ENCODE data around the gene TBC1D7.

TBC1D7 gene

DNA sequence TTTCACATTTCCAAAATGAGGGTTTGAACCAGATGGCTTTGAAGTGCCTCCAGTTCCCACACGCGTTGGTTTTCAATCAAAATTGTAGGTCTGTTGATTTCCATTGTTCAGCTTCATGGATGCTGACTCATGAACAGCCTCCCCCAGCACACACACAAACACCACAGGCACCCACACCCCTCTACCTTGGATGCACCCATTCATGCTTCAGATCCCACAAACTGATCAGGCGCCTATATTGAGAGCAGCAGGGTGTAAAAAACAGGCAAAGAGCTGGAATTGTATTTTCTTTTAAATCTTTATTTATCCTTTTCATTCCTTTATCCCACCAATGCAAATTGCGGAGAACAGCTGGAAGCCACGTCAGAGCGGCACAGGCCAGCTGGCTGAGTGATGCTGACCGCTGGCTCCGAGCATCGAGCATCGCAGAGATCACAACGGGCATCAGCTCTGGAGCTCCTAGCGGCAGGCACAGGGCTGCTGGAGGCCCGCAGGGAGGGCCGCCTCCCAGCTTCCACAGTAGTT is 29.3 kb upstream of the TBC1D7 start:
- no peak for DNase-seq (ENCODE audit: insufficient read length, low spot score)
- FAIRE-seq, result no peak

DNA sequence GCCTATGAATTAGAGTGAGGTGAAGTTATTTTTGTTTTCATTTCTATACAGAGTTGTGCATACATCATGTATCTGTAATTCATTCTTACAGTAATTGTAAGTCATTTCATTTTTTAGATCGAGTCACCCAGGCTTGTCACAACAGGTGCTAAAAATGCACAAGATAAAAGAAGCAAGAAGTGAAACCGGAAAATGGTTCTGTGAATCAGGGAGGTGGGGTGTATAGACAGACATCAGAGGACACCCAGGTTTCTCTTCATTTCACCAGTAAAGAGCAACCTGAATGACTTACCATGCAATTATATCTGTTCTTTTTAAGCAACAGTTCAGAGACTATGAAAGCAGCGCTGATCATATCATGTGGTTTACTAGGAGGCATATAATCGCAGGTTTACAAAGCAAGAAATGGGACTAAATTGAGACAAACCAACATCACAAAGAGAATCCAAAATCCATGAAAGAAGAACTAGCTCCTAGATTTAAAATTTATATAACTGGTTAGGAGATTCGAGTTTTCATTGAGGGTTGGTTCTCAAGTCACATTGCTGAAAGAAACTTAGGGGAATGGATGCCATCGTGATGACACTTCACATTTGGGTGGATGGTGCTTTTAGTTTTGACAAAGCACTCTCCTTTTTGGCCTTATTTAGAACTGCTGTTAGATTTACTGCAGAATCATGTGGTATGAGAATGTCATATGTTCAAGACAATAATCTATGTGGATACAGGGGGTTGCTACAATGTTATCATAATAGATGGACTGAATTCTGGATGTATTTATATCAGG is 27.9 kb upstream of the TBC1D7 start:
- peak; percentile 88 for FAIRE-seq
- peak; percentile 67 for DNase-seq (ENCODE audit: insufficient read length, low spot score)

DNA sequence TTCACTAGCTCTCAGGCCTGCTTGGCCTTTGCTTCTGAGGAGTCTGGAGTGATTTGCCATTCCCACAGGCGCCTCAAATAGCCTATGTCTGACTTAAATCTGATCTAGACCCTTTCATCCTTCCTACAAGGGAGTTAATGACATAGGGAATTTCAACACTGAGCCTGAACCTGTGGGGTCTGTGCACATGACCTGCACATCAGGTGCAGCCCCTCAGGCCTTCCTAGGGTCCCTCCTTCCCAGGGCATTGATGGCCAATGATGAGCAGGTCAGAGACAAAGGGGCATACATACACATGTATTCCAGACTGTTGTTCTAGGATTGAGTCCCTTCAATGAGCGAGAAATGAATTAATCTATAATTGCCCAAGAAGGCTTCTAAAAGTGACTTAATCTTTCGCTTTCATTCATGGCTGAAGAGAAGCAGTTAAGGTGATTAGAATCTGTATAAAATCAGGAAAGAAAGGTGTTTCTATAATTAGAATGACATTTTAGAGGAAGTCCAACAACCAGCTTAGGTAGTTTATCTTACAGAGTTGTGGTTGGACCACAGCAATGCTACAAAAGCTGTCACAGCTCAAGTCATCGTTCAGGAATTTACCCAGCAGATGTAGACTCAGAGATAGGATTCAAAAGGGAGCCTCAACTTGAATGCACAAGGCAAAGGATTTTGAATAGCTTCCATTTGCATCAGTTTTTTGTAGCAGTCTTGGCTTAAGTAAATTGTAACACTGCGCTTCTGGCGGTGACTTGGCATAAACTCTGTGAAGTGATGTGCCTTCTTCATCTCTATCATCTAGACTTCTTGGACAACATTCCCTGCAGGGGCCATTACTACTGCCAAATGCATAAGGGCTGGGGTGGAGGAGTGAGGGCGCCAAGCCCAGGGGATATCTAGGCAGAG is 27.0 kb upstream of the TBC1D7 start:
- no peak for DNase-seq (ENCODE audit: insufficient read length, low spot score)

DNA sequence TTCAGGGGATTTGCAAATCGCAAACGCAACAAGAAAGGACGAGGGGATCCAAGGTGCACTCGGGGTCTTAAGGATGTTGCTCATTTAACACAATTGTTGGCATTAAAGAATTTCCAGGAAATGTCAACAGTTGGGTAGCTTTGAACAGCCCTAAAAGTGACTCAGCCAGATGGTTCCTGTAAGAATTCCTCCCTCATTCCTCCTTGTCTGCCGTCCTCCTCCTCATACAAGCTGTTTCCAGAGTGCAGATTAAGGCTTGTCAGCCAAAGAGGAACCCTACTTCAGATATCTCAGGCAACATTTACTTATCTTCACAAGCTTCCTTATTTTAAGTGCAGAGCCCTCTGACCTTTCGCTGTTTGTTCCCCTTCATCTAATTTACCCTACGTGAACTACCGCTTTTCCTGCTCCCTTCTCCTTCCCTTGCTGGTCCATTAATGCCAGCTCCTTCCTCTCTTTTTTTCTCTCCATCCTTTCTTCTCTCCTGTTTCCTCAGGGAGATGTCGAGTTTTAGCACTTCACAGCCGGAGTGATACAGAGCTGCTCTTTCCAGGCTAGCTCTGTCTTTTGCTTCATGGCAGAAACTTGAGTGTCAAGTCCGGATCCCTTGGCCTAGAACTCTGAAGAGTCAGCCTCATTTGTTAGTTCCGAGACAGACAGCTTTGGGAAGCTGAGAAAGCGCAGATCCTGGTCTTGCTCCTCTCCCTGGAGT is 26.1 kb upstream of the TBC1D7 start:
- FAIRE-seq, result no peak
- no peak for DNase-seq (ENCODE audit: insufficient read length, low spot score)

More for the DNA sequence above, 27.0 kb upstream of the TBC1D7 start:
- peak; percentile 42 for FAIRE-seq

DNA sequence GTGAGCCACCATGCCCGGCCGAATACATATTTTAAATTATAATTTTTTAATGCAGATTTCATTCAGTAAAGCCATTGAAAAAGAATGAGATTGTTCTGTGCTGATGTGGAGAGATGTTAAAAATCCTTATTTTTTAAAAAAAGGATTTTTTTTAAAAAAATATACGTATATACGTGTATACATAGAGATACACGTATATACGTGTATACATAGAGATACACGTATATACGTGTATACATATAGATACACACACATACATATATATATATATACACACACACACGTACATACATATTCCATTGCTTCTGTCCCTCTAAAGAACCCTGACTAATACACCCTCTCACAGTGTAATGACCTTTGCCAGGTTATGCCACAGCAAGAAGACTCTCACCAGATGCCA is 23.8 kb upstream of the TBC1D7 start:
- no peak for DNase-seq (ENCODE audit: insufficient read length, low spot score)

DNA sequence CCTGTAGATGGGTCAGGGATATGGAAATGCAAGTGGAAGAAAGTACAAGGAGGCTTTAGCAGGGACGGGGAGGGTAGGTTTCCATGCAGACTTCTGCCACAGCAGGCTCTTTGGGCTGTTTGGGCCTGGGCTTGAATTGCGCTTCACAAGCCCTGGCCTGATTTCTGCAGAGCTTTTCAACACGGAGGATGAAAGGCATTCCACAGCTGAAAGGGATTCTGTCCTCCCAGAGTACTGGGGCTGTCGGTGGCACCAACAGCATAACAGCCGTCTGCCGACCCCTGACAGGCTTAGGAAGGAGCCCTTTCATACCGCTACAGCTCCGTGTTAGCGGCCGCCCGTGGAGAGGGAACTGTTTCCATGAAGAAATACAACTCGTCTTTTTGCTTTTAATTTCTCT is 22.9 kb upstream of the TBC1D7 start:
- no peak for FAIRE-seq

More for the DNA sequence above, 23.8 kb upstream of the TBC1D7 start:
- FAIRE-seq, result no peak

DNA sequence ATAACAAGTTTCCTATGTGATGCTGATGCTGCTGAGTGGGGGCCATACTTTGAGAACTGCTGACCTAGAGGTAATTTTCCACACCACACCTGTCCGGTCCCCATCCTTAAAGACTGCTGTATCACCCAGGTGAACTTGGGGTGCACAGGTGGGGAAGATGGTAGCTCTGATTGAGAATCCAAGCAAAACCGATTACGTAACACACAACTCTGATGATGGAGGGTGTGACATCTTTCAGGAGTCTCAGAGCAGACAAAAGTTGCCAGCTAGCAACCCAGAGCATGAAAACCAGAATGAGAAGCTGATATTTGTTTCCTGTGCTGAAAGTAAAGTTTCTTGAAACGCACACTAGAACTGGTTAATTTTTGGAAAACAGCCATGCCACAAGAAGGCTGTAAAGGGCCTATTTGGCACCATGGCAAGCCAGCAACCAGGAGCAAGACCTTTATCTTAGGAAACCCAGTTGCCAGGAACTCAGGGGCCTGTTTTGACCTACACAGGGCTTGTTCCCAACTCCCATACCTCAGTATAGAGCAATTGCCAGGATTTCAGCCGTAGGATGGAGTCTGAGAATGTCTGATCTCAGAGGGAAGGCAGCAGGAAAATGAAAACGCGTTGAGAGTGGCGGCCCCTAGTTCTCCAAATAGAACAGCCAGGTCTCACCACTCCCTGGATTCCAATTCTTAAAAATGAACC is 21.6 kb upstream of the TBC1D7 start:
- FAIRE-seq (no peak), DNase-seq (ENCODE audit: insufficient read length, low spot score) (no peak)

More for the DNA sequence above, 22.9 kb upstream of the TBC1D7 start:
- no peak for DNase-seq (ENCODE audit: insufficient read length, low spot score)

DNA sequence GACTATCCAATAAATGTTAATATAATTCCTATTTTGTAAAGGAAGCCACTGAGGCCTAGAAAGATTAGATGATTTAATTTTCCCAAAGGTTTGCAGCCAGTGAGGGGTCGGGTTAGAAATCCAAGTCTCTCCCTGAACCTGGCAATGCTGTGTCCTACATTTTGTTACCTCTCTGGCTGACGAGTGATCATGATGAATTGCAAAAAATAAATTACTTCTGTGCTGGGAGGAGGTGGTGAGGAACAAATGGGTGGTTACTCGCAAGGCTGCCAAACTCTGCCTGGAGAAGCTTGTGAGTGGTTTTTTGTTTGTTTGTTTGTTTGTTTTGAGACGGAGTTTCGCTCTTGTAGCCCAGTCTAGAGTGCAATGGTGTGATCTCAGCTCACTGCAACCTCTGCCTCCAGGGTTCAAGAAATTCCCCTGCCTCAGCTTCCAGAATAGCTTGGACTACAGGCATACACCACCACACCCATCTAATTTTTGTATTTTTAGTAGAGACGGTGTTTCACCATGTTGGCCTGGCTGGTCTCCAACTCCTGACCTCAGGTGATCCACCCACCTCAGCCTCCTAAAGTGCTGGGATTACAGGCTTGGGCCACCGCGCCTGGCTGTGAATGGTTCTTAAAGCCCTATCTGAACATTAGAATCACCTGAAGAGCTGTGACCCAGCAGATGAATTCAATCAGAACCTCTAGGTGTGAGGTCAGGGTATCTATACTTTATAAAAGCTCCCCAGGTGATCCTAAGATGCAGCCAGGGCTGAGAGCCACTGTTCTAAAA is 20.2 kb upstream of the TBC1D7 start:
- FAIRE-seq, result no peak
- no peak for DNase-seq (ENCODE audit: insufficient read length, low spot score)

DNA sequence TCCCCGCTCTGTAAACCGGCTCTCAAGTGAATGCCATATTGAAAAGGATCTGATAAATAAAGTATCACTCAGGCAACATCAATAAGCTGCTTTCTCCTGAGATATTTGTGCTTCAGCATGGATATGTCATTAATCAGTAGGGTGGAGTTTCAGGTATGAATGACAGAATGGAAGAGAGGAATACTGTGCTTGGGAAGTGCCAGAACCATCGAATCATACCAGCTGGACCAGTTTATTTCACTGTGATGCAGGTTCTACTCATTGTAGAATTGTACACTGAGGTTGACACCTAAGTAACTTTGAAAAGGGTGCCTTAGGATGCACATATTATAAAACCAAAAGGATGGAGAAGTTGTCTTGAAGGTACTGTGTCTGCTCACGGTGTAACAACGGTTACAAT is 17.9 kb upstream of the TBC1D7 start:
- DNase-seq (ENCODE audit: insufficient read length, low spot score), result no peak
- FAIRE-seq, result no peak

DNA sequence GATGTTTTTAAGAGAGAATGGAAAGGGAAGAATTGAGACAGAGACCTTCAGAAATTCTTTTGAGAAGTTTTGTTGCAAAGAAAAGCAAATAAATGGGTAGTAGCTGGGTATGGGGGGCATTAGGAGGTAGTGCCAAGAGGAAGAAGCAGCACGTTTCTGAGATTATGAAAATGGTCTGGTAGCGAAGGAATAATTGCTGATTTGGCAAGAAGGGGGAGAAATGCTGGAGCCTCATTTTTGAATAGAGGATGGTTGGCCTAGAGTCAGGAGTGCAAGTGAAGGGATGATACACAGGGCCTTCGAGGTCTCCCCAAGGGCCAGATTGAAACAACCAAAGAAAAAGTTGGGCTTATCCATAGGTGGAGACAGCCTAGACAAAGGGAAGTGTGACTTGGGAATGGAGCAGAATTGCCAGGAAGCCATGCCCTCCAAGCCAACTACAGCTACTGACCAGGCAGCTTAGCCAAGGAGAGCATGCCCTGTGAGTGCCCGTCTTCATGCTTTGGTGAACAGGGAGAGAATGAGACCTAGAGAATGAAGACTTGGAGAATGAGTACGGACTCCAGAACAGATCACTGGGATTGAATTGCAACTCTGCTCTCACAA is 14.2 kb upstream of the TBC1D7 start:
- DNase-seq (ENCODE audit: insufficient read length, low spot score) (no peak), FAIRE-seq (no peak)

DNA sequence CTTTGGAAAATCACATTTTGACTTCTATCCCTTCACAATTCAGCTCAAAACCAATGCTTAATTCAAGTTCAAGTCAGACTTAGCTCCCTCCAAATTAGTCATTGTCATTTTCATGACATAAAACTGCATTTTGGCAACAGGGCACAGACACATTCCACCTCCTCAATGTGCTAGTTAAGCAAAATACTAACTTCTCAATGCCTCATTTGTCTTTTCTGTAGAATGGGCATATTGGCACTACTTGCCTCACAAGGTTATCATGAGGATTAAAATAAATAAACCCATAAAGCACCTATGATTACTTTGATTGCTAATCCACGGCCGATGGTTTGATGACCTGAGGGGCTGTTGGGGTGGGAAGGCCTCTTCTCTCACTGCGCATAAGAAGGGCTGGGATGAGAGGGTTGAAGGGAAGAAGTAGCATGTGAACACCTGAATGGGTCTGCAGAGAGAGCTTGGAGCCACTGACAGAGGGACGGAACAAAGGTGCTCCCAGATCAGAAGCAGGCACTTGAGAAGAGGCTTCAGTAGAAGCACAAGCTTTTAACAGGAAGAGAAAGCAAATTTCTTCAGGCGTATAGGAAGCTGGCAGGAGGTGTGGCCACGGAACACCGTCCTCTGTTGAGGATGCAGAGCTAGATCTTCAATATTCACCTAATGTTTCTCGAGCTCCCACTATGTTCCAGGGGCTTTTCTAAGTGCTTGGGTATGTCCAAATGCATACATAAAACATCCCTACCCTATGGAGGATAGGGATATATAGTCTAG is 11.7 kb upstream of the TBC1D7 start:
- no peak for DNase-seq (ENCODE audit: insufficient read length, low spot score)
- FAIRE-seq, result peak; percentile 80

DNA sequence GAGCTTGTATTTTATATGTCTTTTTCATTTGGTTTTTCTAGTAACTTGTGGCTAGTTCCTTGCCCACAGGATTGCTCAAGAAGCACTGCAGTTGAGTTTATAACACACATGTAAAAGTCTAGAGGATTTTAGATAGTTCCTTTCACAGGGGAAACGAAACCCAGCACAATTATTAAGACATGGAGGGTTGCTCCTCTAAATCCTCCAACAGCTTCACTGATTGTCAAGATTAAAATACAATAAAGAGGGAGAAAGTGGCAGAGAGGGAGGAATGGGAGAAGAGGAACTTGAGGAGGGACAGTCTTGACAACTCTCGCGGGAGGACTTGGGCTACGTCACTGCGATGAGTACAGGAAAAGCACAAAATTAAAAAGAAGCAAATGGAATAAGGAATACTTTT is 9.7 kb upstream of the TBC1D7 start:
- FAIRE-seq (peak; percentile 59), DNase-seq (ENCODE audit: insufficient read length, low spot score) (no peak)

DNA sequence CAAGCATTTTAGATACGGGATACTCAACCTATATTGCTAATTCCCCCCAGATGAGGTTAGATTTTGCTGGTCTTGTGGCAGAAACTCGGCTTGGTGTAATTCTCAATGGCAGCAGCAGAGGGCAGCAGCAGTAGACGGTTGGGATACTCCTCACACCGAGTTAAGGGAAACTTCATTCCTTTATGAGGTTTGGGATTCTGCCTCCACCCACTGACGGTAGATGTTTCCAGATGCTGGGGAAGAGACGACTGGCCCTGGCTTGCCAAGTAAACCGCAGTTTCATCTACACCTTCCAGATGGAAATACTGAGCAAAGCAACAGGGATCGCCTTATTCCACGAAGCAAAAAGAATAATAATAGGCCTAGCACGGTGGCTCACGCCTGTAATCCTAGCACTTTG is 8.2 kb upstream of the TBC1D7 start:
- DNase-seq (ENCODE audit: insufficient read length, low spot score) (peak; percentile 41), FAIRE-seq (peak; percentile 88)

DNA sequence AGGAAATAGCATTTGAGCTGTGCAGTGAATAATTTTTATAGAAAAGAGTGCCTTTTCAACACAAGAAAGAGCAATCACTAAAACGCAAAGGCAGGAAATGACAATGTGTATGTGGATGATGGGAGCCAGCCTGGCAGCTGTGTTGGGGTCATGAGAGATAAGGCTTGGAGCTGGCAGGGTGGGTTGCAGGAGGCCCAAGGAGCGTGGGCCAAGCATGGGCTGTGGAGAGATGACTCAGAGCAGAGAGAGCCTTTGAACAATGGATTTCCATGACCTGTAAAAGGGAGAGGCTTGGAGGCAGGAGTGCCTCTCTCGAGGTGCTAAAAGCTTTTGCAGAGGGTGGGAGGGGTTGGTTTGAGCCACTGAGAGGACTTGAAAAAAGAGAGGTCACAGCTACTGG is 6.6 kb upstream of the TBC1D7 start:
- DNase-seq (ENCODE audit: insufficient read length, low spot score), result no peak
- FAIRE-seq, result no peak

DNA sequence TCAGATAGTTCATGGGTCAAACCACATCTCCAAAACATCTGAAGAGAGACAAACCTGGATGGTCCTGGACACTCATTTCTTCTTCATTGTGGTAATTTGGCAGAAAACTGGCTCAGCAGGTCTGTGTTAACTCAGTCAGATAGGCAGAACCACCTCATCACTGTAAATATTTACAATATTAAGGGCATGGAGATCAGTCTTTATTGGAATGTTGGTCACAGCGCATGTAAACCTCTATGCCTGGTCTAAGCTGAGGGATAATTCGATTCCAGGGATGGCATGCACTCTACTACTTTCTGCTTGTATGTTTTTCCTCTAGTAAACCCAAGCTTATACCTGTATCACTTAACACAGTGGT is 4.0 kb upstream of the TBC1D7 start:
- FAIRE-seq (no peak), DNase-seq (ENCODE audit: insufficient read length, low spot score) (no peak)

DNA sequence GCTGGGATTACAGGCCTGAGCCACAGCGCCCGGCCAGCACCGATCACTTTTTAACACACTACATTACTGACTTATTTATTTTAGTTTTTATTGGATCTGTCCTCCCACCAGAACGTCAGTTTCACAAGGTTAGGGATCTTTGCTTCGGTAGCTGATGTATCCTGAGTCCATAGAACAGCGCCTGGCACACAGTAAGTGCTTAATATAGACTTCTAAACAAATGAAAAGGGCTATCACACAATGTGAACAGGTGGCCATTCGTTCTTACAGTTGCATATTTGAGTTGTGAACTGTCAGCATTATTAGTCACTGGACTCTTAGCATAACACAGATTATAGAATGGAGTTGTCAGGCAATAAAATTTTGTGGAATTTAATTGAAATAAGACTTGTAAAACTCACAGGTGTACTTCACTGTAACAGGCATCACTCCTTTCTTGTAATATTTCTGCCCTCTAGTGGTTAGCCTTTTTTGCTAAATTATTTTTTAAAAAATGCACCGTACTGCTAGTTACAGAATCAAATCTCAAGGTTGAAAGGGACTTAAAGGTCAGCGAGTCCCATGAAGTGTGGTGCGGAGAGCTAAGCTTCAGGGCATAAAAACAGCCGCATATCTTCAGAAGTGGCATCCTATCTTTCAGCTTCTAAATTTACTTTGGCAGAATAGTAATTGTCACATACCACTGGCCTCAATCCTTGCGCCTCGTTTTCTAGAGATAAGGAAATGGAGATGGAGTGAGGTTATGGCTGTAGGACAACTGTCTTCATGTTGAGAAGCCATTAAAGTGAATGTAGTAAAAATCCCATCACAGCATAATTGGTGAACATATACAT is 3.4 kb upstream of the TBC1D7 start:
- DNase-seq (ENCODE audit: insufficient read length, low spot score) (no peak), FAIRE-seq (peak; percentile 33)

DNA sequence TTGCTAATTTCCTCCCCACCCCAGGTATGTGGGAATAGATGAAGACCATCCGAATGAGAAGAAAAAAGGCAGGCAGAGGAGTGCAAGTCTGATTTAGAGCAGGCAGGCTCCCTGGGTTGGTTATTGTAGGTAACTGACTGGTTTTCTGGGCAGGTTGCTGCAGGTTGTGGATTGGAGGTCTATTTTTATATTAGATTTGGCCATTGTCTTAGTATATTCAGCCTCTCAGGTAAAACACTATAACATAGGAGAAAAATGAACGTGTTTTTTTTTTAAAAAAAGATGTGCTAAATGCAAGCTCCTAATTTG is 492 bp upstream of the TBC1D7 start:
- no peak for FAIRE-seq
- DNase-seq (ENCODE audit: insufficient read length, low spot score), result no peak

DNA sequence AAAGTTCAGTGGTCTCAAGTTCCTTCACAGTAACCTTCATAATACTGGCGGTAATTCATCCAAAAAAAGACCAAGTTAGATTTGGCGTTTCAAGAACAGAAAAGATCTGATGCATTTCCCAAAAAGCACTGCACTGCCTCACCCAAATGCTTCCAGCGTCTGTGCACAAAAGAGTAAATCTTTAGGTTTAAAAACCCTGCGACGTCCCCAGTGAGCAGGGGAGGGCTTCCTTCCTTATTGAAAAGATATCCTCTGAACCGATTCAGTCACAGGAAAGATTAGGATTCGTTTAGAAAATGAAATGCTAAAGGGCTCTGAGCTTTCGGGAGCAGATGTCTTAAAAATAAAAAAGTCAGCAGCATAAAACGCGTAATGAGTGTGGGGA is 654 bp downstream of the TBC1D7 start:
- no peak for DNase-seq (ENCODE audit: insufficient read length, low spot score)
- no peak for FAIRE-seq
